ENCODE data around the gene POLR2C. TPM values are rescaled to one million over a fixed set of nuclear protein-coding genes. Genes with fewer than 3 reads are reported as not detected.

Gene POLR2C
- total RNA-seq, 1 donor from 2014 or later = 52.1 TPM

DNA sequence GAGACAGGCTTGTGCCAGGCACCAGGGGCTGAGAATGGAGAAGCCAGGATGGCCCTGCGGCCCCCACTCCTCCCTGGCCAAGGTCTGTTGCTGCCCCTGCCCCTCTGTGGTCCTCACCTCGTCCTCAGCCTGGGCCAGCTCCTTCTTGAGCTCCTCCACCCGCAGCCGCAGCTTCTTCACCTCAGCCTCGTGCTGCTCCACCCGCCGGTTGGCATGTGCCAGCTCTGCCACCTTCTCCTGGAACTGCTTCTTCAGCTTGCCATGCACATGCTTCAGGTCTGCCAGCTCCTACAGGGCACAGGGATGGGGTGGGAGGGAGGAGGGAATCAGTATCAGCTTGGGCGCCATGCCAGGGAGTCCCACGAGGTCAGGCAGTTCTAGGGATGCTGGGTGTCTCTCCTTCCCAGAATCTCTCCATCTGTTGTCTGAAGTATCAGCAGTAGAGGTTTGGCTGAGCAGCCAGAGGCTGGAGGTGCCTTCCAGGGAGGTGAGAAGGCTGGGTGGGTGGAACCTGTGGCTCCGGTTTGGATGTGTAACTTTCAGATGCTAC, 53.8 kb downstream of the POLR2C start:
- Mint-ChIP-seq H3K4me1 (ENCODE audit: unreplicated experiment) (peaks cover 47% of the 10 kb centered on the region), H3K9me3 (ENCODE audit: unreplicated experiment) (no peaks in the 10 kb centered on the region), H3K36me3 (ENCODE audit: low read depth, unreplicated experiment) (peaks cover 29% of the 10 kb centered on the region), H3K27ac (ENCODE audit: unreplicated experiment) (no peak overlapping the region), H3K27me3 (ENCODE audit: unreplicated experiment) (peaks cover 11% of the 10 kb centered on the region), H3K4me3 (ENCODE audit: unreplicated experiment) (no peak overlapping the region)
- TF ChIP-seq, protein P1, sequence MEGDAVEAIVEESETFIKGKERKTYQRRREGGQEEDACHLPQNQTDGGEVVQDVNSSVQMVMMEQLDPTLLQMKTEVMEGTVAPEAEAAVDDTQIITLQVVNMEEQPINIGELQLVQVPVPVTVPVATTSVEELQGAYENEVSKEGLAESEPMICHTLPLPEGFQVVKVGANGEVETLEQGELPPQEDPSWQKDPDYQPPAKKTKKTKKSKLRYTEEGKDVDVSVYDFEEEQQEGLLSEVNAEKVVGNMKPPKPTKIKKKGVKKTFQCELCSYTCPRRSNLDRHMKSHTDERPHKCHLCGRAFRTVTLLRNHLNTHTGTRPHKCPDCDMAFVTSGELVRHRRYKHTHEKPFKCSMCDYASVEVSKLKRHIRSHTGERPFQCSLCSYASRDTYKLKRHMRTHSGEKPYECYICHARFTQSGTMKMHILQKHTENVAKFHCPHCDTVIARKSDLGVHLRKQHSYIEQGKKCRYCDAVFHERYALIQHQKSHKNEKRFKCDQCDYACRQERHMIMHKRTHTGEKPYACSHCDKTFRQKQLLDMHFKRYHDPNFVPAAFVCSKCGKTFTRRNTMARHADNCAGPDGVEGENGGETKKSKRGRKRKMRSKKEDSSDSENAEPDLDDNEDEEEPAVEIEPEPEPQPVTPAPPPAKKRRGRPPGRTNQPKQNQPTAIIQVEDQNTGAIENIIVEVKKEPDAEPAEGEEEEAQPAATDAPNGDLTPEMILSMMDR (IDR thresholded peaks at IDR 0.05; ENCODE audit: unreplicated experiment) = no peak
- DNase-seq (ENCODE audit: low spot score) = no peak

DNA sequence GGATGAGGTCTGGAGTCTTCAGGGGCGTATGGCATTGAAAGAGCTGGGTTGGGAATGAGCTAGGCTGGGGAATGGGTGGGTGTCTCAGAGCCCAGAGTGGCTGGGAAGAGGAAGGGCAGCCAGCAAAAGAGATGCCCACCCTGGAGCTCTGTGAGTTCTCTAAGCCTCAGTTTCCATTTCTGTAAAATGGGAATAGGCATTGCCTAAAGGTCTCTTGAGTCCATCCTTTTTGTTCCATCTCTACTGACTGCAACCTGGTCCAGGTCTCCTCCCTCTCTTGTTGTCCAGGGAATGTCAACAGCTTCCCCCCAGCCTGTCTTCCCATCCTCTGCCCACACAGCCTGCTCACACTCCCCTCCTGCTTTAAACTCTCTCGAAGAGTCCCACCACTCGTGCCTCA, 54.3 kb downstream of the POLR2C start:
- Mint-ChIP-seq H3K27me3 (ENCODE audit: unreplicated experiment) (peaks cover 11% of the 10 kb centered on the region), H3K4me3 (ENCODE audit: unreplicated experiment) (no peak overlapping the region), H3K4me1 (ENCODE audit: unreplicated experiment) (peaks cover 47% of the 10 kb centered on the region), H3K36me3 (ENCODE audit: low read depth, unreplicated experiment) (peaks cover 29% of the 10 kb centered on the region), H3K27ac (ENCODE audit: unreplicated experiment) (no peak overlapping the region), H3K9me3 (ENCODE audit: unreplicated experiment) (no peaks in the 10 kb centered on the region)
- DNase-seq (ENCODE audit: low spot score) = no peak
- TF ChIP-seq, protein P1 (IDR thresholded peaks at IDR 0.05; ENCODE audit: unreplicated experiment) = no peak

DNA sequence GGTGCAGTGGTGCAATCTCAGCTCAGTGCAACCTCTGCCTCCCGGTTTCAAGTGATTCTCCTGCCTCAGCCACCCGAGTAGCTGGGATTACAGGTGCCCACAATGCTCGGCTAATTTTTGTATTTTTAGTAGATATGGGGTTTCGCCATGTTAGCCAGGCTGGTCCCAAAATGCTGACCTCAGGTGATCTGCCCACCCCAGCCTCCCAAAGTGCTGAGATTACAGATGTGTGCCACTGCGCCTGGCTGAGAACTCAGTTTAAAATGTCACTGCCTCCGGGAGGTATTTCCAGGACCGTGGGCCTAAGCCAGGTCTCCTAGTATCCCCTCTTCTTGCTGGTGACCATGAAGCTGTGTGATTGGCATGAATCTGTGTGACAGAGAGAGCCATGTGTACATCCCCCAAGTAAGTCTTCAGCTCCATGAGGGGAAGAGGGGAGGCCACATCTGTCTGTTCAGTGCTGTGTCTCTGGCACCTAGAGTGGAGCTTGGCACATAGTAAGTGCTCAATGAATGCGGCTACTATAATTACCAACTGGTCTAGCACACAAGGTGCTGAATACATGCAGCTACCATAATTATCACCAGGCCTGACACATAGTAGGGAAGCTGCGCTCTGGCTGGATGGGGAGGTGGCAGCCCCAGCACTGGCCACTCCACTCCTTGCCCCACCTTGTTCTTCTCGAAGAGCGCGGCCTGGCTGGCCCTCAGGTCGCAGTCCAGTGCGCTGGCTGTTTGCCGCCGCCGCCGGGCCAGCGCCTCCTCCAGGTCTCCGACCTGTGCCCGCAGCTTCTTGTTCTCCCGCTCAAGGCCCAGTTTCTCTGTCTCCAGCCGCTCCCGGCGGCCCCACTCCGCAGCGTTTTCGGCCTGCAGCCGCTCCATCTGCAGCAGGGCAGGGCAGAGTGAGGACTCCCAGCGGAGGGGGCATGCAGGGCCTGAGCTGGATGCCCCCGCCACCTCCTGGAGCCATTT, 55.2 kb downstream of the POLR2C start:
- Mint-ChIP-seq H3K36me3 (ENCODE audit: low read depth, unreplicated experiment) (peaks cover 29% of the 10 kb centered on the region), H3K9me3 (ENCODE audit: unreplicated experiment) (no peaks in the 10 kb centered on the region), H3K4me1 (ENCODE audit: unreplicated experiment) (peaks cover 47% of the 10 kb centered on the region), H3K27me3 (ENCODE audit: unreplicated experiment) (peaks cover 11% of the 10 kb centered on the region), H3K27ac (ENCODE audit: unreplicated experiment) (no peak overlapping the region), H3K4me3 (ENCODE audit: unreplicated experiment) (no peak overlapping the region)
- TF ChIP-seq, protein P1 (IDR thresholded peaks at IDR 0.05; ENCODE audit: unreplicated experiment) = no peak
- no peak for DNase-seq (ENCODE audit: low spot score)

DNA sequence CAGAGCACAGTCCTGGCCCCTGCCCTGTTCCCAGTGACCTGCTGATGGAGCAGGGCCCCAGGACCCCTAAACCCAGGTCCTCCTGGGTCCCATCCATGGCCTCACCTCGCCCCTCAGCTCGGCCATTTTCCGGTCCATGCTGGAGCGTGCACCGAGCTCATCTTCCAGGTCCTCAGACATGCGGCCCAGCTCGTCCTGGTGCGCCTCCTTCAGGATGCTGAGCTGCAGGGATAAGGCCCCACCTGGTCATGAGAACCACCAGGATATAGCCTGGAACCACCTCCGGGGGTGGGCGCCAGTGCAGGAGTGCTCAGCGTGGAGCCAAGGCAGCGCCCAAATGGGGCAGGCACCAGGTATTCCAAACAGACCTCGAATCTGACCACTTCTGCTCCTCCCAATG, 56.0 kb downstream of the POLR2C start:
- Mint-ChIP-seq H3K9me3 (ENCODE audit: unreplicated experiment) (no peaks in the 10 kb centered on the region), H3K36me3 (ENCODE audit: low read depth, unreplicated experiment) (peaks cover 25% of the 10 kb centered on the region), H3K4me3 (ENCODE audit: unreplicated experiment) (peak overlapping the region; percentile 17), H3K27me3 (ENCODE audit: unreplicated experiment) (peaks cover 15% of the 10 kb centered on the region), H3K4me1 (ENCODE audit: unreplicated experiment) (peaks cover 40% of the 10 kb centered on the region), H3K27ac (ENCODE audit: unreplicated experiment) (no peak overlapping the region)
- TF ChIP-seq, protein P1 (IDR thresholded peaks at IDR 0.05; ENCODE audit: unreplicated experiment) = no peak
- no peak for DNase-seq (ENCODE audit: low spot score)

DNA sequence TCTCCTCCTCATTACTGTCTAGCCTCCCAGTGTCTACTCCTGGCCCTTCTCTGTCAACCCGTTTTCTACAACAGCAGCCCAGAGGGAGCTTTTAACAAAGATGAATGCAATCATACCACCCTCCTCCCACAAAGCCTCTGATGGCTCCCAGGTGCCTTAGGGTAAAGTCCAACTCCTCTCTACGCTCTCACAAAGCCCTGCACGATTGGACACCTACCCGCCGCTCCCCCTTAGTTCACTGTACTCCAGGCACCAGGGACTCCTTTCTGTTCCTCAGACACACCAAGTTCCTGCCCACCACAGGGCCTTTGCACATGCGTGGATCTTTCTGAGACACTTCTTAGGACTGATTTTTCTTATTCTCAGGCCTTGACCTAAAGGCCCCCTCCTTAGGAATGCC, 56.4 kb downstream of the POLR2C start:
- H3K27ac Mint-ChIP-seq (ENCODE audit: unreplicated experiment) = peak overlapping the region; percentile 15

More for the DNA sequence above, 56.4 kb downstream of the POLR2C start:
- Mint-ChIP-seq H3K4me3 (ENCODE audit: unreplicated experiment) (peak overlapping the region; percentile 17), H3K4me1 (ENCODE audit: unreplicated experiment) (peaks cover 36% of the 10 kb centered on the region), H3K27me3 (ENCODE audit: unreplicated experiment) (peaks cover 13% of the 10 kb centered on the region), H3K36me3 (ENCODE audit: low read depth, unreplicated experiment) (peaks cover 24% of the 10 kb centered on the region), H3K9me3 (ENCODE audit: unreplicated experiment) (no peaks in the 10 kb centered on the region)
- TF ChIP-seq, protein P1 (IDR thresholded peaks at IDR 0.05; ENCODE audit: unreplicated experiment) = no peak
- DNase-seq (ENCODE audit: low spot score) = no peak
